Psoas muscle (tissue), 8 donors: ENCODE data around the gene C14orf93. TPM values are rescaled to one million over a fixed set of nuclear protein-coding genes. Genes with fewer than 3 reads are reported as not detected.

Source experiments
- ATAC-seq, 4 donors: fragments of 200-7000 bp; cut with Tn5 transposase; one replicate each; pipeline ENCODE4 v1.9.1; 2020; ENCODE audit warnings: moderate library complexity in 3 of 4, mild to moderate bottlenecking in 2 of 4
- DNase-seq, 2 donors: peaks; one replicate each; pipeline ENCODE4 v3.0.0-alpha.2; 2020
- H3K27ac ChIP-seq: fragments of 200-600 bp; one replicate; pipeline ENCODE4 v1.8.0; 2022
- H3K27me3 ChIP-seq, 3 donors: fragments of 200-600 bp in 1 of 3; one replicate each; pipeline versions ENCODE4 v1.6.1 to v1.8.0; 2013 to 2022; ENCODE audit warnings: low read length in 2 of 3, mild to moderate bottlenecking in 2 of 3, moderate library complexity in 1 of 3; ENCODE audit not compliant: insufficient read depth in 3 of 3
- H3K36me3 ChIP-seq, 2 donors: fragments of 200-600 bp in 1 of 2; one replicate each; pipeline versions ENCODE4 v1.6.1 to v1.8.0; 2013 to 2022; ENCODE audit warnings: low read depth in 1 of 2, mild to moderate bottlenecking in 1 of 2, moderate library complexity in 1 of 2; ENCODE audit not compliant: insufficient read depth in 1 of 2
- H3K4me1 ChIP-seq: fragments of 200-600 bp; one replicate; pipeline ENCODE4 v1.8.0; 2022
- H3K4me3 ChIP-seq: fragments of 200-600 bp; one replicate; pipeline ENCODE4 v1.8.0; 2022; ENCODE audit warnings: mild to moderate bottlenecking
- H3K9me3 ChIP-seq: fragments of 200-600 bp; one replicate; pipeline ENCODE4 v1.8.0; 2022
- WGBS, 3 donors: extraction: QIAGEN DNeasy Blood & Tissue Kit; methylation state at CpG; one replicate each; pipeline versions ENCODE4 v1.1.6 to v1.1.7; 2013; 5-methylcytosine and 5-hydroxymethylcytosine counted together
- intact Hi-C, 2 donors: fragments of 100-400 bp; cut with DNase I; formaldehyde crosslinking; loops; one replicate each; pipeline versions ENCODE4 v1.11.0 to v1.14.2; 2022
- polyA plus RNA-seq, 3 donors: library from polyadenylated mRNA; stranded (reverse); fragments of 200-250 nt; gene quantifications; one replicate each; pipeline ENCODE4 v1.2.3, GENCODE V29; 2013
- total RNA-seq, 4 donors: library from RNA; stranded (reverse); fragmentation: NEBNext Ultra II Directional in 2 of 4; extraction: Animal tissue kit (Norgen Biotek cat#: 25700) in 2 of 4; gene quantifications; one replicate each; pipeline versions ENCODE4 v1.2.1 to v1.2.4, GENCODE V29; 2021 to 2023
- TF ChIP-seq, protein P1 (sequence below): fragments of 200-600 bp; IDR thresholded peaks from one replicate; pipeline ENCODE4 v1.8.0; 2022; ENCODE audit warnings: antibody characterized with exemption
- donor health status: healthy with polysubstance abuse.
- donor health status: DM: no; HTN: no; CAD: no; lungs with moderate emphysema.
- donor health status: Bipolar disorder and iron deficiency.
- donor health status: healthy.
- donor health status: DM: yes; HTN: yes; CAD: no.
- donor health status: DM: no; HTN: no; CAD: no.
- donor health status: DM: no; HTN: no; CAD: no.
- donor health status: DM: yes; HTN: yes; CAD: no.

The C14orf93 gene
- total and polyA plus RNA-seq, 7 donors = 1.7 to 5.1 (median 3.5) TPM

DNA sequence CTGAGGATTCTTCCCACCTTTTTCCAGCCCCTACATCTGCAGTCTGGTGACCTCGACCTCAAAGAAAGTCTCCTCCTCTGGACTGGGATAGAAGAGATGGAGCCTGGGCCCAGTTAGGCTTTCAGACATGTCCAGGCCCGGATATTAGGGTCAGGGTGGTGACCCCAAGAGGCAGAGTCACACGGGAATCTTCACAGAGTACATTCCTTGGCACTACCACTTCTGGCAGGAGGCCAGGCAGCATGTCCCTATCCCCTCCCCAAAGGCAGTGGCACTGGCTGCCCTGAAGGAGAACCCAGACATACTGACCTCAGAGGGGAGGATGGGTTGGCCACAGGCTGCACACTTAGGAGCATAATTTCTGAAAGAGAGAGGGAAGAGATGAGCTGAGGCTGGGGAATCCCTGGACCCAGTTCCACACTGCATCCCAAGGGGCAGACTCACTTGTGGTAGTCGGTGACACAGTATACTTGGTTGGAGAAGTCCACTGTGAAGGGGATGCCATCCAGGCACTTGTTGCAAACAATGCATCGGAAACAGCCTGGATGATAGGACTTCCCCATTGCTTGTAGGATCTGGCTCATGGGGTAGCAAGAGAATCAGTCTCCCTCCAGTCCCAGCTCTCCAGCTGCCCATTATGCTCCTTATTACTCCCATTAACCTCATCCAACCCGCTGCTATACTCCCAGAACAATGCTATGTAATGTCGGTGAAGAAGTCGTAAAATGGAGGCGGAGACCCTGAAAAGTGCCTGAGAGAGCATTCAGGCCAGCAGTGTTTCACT is 35.2 kb downstream of the C14orf93 start:
- Histone ChIP-seq H3K4me3 (no peak overlapping the region), H3K27ac (no peak overlapping the region), H3K9me3 (no peaks in the 10 kb centered on the region), H3K36me3 (no peaks in the 10 kb centered on the region), H3K27me3 (peaks cover 0 to 6% (median 1%) of the 10 kb centered on the region in 3 donors), H3K4me1 (peaks cover 6% of the 10 kb centered on the region)
- no peak for ATAC-seq
- TF ChIP-seq, protein P1, sequence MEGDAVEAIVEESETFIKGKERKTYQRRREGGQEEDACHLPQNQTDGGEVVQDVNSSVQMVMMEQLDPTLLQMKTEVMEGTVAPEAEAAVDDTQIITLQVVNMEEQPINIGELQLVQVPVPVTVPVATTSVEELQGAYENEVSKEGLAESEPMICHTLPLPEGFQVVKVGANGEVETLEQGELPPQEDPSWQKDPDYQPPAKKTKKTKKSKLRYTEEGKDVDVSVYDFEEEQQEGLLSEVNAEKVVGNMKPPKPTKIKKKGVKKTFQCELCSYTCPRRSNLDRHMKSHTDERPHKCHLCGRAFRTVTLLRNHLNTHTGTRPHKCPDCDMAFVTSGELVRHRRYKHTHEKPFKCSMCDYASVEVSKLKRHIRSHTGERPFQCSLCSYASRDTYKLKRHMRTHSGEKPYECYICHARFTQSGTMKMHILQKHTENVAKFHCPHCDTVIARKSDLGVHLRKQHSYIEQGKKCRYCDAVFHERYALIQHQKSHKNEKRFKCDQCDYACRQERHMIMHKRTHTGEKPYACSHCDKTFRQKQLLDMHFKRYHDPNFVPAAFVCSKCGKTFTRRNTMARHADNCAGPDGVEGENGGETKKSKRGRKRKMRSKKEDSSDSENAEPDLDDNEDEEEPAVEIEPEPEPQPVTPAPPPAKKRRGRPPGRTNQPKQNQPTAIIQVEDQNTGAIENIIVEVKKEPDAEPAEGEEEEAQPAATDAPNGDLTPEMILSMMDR = no peak
- 62 to 65% (median 63%) methylated on average over 9 of the region's 9 CpGs for WGBS, 3 donors
- intact Hi-C loops = no loop called here
- peak in 1 of 2 donors; percentile 28 for DNase-seq

DNA sequence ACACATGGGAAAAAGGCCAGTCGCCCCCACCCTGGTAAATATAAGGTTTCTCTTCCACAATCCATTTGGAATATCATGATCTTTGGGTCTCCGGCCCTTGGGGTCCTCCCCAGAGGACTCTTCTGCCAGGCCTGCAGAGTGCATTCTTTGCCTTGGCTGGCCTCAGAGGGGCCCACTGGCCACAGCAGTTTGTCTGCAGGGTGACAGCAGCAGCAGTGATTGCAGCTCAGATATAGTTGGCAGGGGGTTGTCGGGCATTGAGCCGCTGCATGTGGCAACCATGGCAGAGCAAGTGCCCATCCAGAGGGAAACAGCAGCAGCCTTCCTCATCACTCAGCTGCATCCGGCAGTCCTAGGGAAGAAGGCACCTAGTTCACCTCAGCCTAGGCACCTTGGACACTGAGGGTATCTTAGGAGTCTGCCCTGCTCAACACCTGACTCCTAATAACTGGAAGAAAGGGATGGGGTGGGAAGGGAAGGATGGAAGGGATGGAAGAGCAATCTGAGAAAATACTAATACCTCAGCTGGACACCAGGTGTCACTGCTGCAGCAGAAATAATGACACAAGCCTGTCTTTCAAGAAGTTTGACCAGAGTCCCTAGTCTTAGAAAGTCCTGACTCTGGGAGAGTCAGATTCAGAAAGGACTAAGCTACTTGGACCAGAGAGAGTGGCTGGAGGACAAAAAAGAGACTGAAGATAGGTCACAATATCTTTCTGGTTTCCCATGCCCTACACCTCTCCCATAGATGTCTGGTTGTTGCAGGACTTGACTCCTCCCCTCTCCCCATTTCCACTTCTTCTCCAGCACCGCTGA is 36.5 kb downstream of the C14orf93 start:
- Histone ChIP-seq H3K27me3 (no peaks in the 10 kb centered on the region), H3K27ac (no peak overlapping the region), H3K9me3 (no peaks in the 10 kb centered on the region), H3K4me3 (no peak overlapping the region), H3K4me1 (peaks cover 6% of the 10 kb centered on the region), H3K36me3 (no peaks in the 10 kb centered on the region)
- ATAC-seq (peak; percentile 65 to 87 (median 76)), DNase-seq (no peak)
- TF ChIP-seq, protein P1 = peak; percentile 72
- 71 to 74% (median 73%) methylated on average over 6 of the region's 6 CpGs for WGBS, 3 donors
- intact Hi-C loops = no loop called here

DNA sequence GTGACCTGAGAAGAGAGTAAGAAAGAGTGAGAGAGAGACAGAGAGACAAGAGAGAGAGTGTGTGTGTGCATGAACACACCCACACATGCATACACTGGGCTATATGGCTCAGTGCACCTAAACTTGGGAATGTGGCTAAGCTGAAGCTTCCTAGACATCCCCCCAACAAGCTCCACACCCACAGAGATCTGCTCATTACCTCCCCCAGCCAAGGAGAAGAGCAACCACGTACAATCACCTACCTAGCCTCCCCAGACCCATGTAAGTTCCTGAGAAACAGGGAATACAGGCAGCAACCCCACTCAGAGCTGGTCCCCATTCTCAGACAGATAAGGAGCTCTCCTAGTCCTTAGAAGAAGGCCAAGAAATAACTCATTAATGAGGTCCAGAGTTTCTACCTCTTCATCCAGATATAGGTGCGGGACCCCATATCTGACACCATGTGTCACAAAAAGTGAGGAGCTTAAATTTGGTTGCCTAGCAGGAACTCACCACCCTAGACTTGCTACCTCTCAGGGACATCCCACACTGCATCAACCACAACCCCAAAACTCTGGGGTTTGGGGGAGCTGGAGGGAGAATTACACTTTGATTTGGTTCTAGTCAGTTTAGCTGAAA is 37.5 kb downstream of the C14orf93 start:
- Histone ChIP-seq H3K4me1 (peaks cover 6% of the 10 kb centered on the region), H3K9me3 (no peaks in the 10 kb centered on the region), H3K27me3 (no peaks in the 10 kb centered on the region), H3K36me3 (no peaks in the 10 kb centered on the region), H3K27ac (no peak overlapping the region), H3K4me3 (no peak overlapping the region)
- TF ChIP-seq, protein P1 = no peak
- intact Hi-C loops = no loop called here
- no peak for DNase-seq
- 85 to 94% (median 89%) methylated on average over 2 of the region's 2 CpGs for WGBS, 3 donors
- no peak for ATAC-seq

GRCh38 chr14:22971152-22971551 is 38.8 kb downstream of the C14orf93 start:
- 90 to 97% (median 96%) methylated on average over 1 of the region's 1 CpG for WGBS, 3 donors
- Histone ChIP-seq H3K4me3 (no peak overlapping the region), H3K27me3 (no peaks in the 10 kb centered on the region), H3K4me1 (no peaks in the 10 kb centered on the region), H3K27ac (no peak overlapping the region), H3K9me3 (no peaks in the 10 kb centered on the region), H3K36me3 (no peaks in the 10 kb centered on the region)
- DNase-seq (no peak), ATAC-seq (no peak)
- intact Hi-C loops = no loop called here
- TF ChIP-seq, protein P1 = no peak
